Sigmoid colon (tissue), 4 donors: ENCODE measurements around the gene GSTA1.
"Not testable (repeated sequence)": the region's sequence is repeated elsewhere in the genome, so short reads cannot be mapped to it uniquely, and the experiment has no call there.

ENCODE experiments used
- POLR2A ChIP-seq, 2 donors: fragments of 450-650 bp; IDR thresholded peaks; one replicate each; pipeline ENCODE4 v1.6.1; 2016; ENCODE audit warnings: antibody characterized with exemption in 2 of 2, mild to moderate bottlenecking in 2 of 2, moderate library complexity in 2 of 2
- POLR2AphosphoS5 ChIP-seq, 4 donors: sonication (generic); formaldehyde crosslinking; IDR thresholded peaks; one replicate each; pipeline ENCODE4 v1.6.1; 2017; ENCODE audit warnings: antibody characterized with exemption in 4 of 4

GRCh38 chr6:52747301-52747700, 56.3 kb downstream of the GSTA1 start:
- TF ChIP-seq POLR2A, POLR2AphosphoS5 (IDR thresholded peaks at IDR 0.05): not testable (repeated sequence)
